ENCODE results near the gene GATC.
"Not testable (repeated sequence)": the region's sequence is repeated elsewhere in the genome, so short reads cannot be mapped to it uniquely, and the experiment has no call there.

The GATC gene

DNA sequence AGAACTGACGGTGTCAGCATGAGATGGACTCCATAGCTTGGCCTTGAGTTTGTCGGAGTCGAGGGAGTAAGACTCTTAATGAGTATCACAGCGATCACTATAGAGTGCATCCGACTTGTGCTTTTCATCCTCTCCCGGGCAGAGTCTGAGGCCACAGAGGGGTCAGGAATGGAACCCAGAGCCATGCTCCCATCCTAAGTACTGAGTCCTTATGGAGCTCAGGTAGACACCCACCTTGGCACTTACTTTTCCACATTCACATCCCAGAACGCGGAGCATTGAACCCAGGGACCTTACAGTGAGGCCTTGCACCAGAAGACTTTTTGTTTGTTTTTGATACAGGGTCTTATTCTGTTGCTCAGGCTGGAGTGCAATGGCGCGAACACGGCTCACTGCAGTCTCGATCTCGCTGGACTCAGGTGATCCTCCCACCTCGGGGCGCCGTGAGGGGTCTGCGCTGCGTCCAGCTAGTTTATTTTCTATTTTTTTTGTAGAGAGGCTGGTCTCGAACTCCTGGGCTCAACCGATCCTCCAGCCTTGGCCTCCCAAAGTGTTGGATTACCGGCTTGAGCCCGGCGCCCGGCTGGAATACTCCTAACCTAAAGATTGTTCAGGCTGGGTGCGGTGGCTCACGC, 24.0 kb downstream of the GATC start:
- peaks cover 24% of the 10 kb centered on the region for H3K36me3 Mint-ChIP-seq (ENCODE audit: low read depth)
- H3K27ac Mint-ChIP-seq = peak overlapping the region; percentile 78
- H3K4me1 Mint-ChIP-seq (ENCODE audit: low read depth) = peaks cover 25% of the 10 kb centered on the region
- H3K27me3 Mint-ChIP-seq (ENCODE audit: low read depth) = no peaks in the 10 kb centered on the region
- peak overlapping the region; percentile 97 for H3K4me3 Mint-ChIP-seq
- no peak for DNase-seq (ENCODE audit: low spot score)
- H3K9me3 Mint-ChIP-seq = no peaks in the 10 kb centered on the region

DNA sequence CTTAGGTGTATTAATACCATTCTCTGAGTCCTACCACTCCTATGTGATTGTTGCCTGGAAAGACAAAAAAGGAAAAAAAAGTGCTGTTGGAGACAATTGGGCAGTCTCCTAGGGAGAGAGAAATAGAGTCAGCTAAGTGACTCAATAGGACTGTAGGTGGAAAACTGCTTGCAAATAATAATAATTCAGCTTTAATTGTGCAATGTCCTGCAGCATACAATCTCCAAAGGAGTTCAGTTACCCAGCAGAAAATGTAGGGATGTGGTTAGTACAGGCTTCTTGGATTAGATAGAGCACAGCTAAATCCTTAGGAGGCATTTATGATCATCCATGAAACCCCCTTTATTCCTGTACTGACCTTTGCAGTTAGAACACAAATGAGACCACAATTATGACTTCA, 26.3 kb downstream of the GATC start:
- H3K27me3 Mint-ChIP-seq (ENCODE audit: low read depth) = peaks cover 3% of the 10 kb centered on the region
- H3K9me3 Mint-ChIP-seq = no peaks in the 10 kb centered on the region
- H3K36me3 Mint-ChIP-seq (ENCODE audit: low read depth) = peaks cover 11% of the 10 kb centered on the region
- no peak overlapping the region for H3K4me3 Mint-ChIP-seq
- no peak for DNase-seq (ENCODE audit: low spot score)
- peaks cover 17% of the 10 kb centered on the region for H3K4me1 Mint-ChIP-seq (ENCODE audit: low read depth)
- H3K27ac Mint-ChIP-seq = no peak overlapping the region

DNA sequence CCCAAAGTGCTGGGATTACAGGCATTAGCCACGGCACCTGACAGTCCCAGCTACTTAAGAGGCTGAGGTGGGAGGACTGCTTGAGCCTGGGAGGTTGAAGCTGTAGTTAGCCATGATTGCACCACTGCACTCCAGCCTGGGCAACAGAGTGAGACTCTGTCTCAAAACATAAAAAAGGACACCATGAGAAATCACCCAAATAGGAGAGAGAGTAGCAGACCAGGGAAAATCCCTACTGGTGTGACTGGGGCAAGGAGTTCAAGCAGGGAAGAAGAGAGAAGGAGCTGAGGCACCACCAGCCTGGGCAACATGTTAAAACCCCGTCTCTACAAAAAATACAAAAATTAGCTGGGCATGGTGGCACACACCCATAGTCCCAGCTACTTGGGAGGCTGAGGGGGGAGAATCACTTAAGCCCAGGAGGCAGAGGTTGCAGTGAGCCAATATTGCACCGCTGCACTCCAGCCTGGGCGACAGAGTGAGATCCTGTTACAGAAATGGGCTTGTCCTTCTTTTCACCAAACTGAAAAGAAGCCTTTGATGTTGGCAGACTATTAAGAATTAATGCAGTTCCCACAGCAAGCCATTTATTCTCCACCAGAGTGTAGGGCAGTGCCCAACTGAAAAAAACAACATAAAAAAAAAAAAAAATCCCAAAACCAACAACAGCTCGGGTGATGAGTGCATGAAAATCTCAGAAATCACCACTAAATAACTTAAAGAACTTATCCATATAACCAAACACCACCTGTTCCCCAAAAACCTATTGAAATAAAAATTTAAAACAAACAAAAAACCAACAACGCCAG, 27.8 kb downstream of the GATC start:
- H3K4me1 Mint-ChIP-seq (ENCODE audit: low read depth) = peaks cover 12% of the 10 kb centered on the region
- no peak overlapping the region for H3K27ac Mint-ChIP-seq
- H3K4me3 Mint-ChIP-seq = no peak overlapping the region
- H3K9me3 Mint-ChIP-seq = no peaks in the 10 kb centered on the region
- no peak for DNase-seq (ENCODE audit: low spot score)
- H3K27me3 Mint-ChIP-seq (ENCODE audit: low read depth) = peaks cover 3% of the 10 kb centered on the region
- peaks cover 2% of the 10 kb centered on the region for H3K36me3 Mint-ChIP-seq (ENCODE audit: low read depth)

DNA sequence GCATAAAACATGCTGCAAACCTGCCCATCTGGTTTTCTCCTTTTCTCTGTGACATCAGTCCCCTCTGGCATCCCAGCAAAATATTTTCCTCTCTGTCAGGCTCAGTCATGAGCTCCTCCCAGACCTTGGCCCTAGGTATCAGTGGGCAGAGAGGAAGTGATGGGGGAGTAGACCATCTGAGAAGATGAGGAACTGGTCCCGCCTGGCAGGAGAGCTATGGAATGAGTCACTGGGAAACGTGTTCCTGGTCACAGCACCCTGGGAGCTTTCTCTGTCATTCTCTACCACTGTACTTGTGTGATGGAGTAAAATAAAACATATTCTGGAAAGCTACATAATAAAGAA, 28.3 kb downstream of the GATC start:
- no peak for DNase-seq (ENCODE audit: low spot score)
- H3K36me3 Mint-ChIP-seq (ENCODE audit: low read depth) = peaks cover 2% of the 10 kb centered on the region
- H3K27me3 Mint-ChIP-seq (ENCODE audit: low read depth) = peaks cover 3% of the 10 kb centered on the region
- H3K4me3 Mint-ChIP-seq = no peak overlapping the region
- no peaks in the 10 kb centered on the region for H3K9me3 Mint-ChIP-seq
- H3K4me1 Mint-ChIP-seq (ENCODE audit: low read depth) = peaks cover 14% of the 10 kb centered on the region
- H3K27ac Mint-ChIP-seq = no peak overlapping the region

DNA sequence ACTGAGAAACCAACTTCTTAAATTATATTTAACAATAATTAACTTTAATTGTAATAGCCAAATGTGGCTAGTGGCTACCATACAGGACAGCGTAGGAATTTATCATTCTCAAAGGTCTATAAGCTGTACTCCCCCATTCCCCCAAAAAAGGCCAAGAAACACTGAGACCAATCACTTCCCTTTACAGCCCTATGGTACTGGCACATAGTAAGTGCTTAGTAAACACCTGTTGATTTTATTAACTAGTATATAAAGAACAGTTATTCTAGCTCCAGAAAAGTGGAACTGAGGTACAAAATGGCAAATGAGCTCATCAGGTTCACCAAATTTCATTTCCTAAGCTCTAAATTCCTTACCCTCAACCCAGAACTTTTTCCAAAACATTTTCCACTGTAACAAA, 29.4 kb downstream of the GATC start:
- no peak overlapping the region for H3K4me3 Mint-ChIP-seq

DNA sequence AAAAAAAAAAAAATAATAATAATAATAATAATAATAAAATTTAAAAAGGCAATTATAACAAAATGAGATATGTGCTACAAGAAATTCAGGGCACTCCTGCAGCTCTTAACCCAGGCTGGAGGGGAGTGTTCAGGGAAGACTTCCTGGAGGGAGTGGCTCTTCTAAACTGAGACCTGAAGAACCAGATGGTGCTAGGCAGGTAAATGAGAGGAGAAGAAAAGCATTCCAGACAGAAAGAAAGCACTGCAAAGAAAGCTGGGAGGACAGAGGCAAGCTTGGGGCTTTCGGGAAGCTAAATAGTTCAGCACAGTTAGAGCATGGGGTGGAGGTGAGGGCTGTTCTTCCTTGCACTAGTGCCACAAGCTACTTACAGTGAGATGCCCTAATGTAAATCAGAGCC, 33.2 kb downstream of the GATC start:
- Mint-ChIP-seq H3K36me3 (ENCODE audit: low read depth) (no peaks in the 10 kb centered on the region), H3K4me1 (ENCODE audit: low read depth) (peaks cover 15% of the 10 kb centered on the region), H3K4me3 (no peak overlapping the region), H3K27ac (no peak overlapping the region), H3K27me3 (ENCODE audit: low read depth) (peaks cover 3% of the 10 kb centered on the region), H3K9me3 (no peaks in the 10 kb centered on the region)
- no peak for DNase-seq (ENCODE audit: low spot score)

More for the DNA sequence above, 29.4 kb downstream of the GATC start:
- Mint-ChIP-seq H3K36me3 (ENCODE audit: low read depth) (no peaks in the 10 kb centered on the region), H3K27ac (no peak overlapping the region), H3K9me3 (no peaks in the 10 kb centered on the region), H3K4me1 (ENCODE audit: low read depth) (peaks cover 20% of the 10 kb centered on the region), H3K27me3 (ENCODE audit: low read depth) (peaks cover 3% of the 10 kb centered on the region)
- no peak for DNase-seq (ENCODE audit: low spot score)

DNA sequence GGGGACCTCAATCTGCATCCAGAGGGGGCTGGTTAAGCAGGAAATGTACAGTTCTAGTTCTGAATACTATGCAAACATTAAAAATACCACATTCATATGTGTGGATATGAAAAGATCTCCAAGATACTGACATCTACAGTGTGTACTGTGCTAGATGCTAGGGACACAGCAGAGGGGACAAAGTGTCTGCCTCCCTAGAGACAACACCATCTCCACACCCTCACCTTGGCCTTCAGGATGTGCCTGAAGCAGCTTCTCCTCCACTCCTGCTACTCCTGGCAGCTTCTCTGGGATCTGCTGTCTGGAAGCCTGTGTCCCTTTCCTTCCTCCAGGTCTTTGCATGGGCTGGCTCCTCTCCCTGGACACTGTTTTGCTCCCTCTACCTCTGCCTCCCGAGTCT, 34.0 kb downstream of the GATC start:
- Mint-ChIP-seq H3K9me3 (no peaks in the 10 kb centered on the region), H3K4me1 (ENCODE audit: low read depth) (peaks cover 12% of the 10 kb centered on the region), H3K27ac (no peak overlapping the region), H3K4me3 (no peak overlapping the region), H3K27me3 (ENCODE audit: low read depth) (peaks cover 3% of the 10 kb centered on the region), H3K36me3 (ENCODE audit: low read depth) (no peaks in the 10 kb centered on the region)
- no peak for DNase-seq (ENCODE audit: low spot score)

DNA sequence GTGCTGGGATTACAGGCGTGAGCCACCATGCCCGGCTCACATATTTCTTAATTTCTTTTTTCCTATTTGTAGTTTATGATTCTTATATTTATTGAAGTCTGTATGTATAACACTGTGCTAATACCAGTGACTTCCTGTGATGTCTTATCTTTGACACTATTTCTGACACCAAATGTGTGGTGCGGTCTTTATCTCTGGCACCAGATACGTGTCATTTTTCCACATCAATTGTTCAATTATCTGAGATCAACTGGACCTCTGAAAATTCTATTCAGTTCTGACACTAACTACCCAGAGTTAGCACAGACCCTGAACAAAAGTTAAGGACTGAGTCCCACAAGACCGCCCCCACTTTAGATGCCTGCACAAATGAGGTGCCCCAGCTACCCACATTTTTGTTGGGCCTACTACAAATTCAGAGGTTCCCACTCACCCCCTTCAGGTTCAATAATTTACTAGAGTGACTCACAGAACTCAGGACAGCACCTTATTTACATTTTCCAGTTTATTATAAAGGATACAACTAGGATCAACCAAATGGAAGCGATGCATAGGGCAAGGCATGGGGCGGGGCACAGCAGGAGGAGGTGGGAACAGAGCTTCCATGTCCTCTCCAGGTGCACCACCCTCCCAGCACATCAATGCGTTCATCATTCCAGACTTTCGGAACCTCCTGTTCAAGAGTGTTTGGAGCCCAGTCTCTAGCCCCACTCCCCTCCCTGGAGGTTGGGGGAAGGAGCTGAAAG, 35.0 kb downstream of the GATC start:
- DNase-seq (ENCODE audit: low spot score) = no peak
- Mint-ChIP-seq H3K27me3 (ENCODE audit: low read depth) (no peaks in the 10 kb centered on the region), H3K36me3 (ENCODE audit: low read depth) (no peaks in the 10 kb centered on the region), H3K27ac (no peak overlapping the region), H3K9me3 (no peaks in the 10 kb centered on the region), H3K4me3 (no peak overlapping the region), H3K4me1 (ENCODE audit: low read depth) (peaks cover 12% of the 10 kb centered on the region)

DNA sequence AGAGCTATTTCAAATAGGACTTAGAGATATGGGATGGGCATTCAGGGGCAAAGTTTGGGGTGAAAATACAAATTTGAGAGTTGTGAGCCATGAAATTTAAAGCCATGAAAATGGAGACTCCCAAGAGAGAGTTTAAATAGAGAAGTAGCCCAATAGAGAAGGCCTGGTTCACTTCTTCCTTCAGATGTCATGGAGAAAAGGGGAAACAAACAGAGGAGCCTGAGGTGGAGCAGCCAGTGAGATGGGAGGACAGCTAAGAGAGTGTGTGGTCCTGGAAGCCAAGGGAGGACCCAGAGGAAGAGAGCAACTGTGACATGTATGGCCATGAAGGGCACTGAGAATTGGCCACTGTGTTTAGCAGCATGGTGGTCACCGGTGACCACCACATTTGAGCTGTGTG, 37.4 kb downstream of the GATC start:
- H3K9me3 Mint-ChIP-seq = no peaks in the 10 kb centered on the region
- peaks cover 12% of the 10 kb centered on the region for H3K4me1 Mint-ChIP-seq (ENCODE audit: low read depth)
- no peaks in the 10 kb centered on the region for H3K27me3 Mint-ChIP-seq (ENCODE audit: low read depth)
- H3K36me3 Mint-ChIP-seq (ENCODE audit: low read depth) = no peaks in the 10 kb centered on the region
- no peak for DNase-seq (ENCODE audit: low spot score)
- no peak overlapping the region for H3K27ac Mint-ChIP-seq
- H3K4me3 Mint-ChIP-seq = no peak overlapping the region

DNA sequence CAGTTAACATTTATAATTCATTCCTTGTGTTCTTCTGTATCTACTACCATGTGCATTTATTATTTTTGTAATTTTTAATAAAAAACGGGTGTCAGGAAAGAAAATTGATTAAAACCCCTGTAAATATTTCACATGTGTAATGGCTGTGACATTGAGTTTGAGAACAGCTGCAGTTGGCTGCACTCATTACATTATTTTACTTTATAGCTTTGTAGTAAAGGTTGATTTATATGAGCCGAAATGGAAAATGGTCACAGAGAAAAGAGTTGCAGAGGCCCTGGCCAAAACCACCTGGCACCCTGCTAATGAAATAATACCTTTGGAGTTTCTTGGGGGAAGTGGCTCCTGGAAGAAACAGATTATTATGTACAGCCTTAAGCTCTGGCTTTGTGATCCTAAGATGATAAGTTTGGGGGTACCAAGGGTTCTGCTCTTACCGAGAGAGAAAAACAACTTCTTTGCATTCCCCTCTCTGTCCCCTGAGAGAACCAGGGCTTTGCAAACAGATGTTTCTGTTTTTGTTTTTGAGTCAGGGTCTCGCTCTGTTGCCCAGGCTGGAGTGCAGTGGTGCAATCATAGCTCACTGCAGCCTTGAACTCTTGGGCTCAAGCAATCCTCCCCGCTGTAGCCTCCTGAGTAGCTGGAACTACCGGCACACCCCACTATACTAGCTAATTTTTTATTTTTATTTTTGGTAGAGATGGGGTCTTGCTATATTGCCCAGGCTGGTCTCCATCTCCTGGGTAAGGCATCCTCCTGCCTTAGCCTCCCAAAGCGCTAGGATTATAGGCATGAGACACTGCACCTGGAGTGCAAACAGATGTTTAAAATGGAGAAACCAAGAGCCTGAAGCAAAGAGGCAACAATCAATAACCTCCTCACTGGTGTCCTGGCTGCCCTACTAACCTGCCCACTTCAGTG, 40.0 kb downstream of the GATC start:
- Mint-ChIP-seq H3K36me3 (ENCODE audit: low read depth) (peaks cover 2% of the 10 kb centered on the region), H3K4me3 (no peak overlapping the region), H3K27ac (no peak overlapping the region), H3K27me3 (ENCODE audit: low read depth) (no peaks in the 10 kb centered on the region), H3K4me1 (ENCODE audit: low read depth) (no peaks in the 10 kb centered on the region), H3K9me3 (no peaks in the 10 kb centered on the region)
- DNase-seq (ENCODE audit: low spot score) = no peak

DNA sequence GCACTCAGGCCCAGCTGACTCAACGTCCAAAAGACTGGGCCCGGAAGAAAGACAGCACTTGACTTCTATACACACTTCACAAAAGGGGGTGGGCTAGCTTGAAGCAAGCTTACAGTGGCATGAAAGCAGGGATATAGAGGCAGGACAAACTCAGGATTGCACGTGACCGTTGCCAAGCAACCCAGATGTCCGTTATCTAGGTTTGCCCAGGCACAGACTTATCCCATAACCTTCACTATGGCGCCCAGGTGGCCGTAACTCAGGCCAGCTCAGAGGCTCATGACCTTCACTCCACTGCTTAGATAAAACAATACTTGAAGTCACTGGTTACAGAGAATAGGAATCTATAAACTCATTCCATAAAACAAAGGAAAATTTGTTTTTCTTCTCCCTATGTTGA, 41.3 kb downstream of the GATC start:
- not testable (repeated sequence) for H3K36me3 Mint-ChIP-seq (ENCODE audit: low read depth); H3K4me3 Mint-ChIP-seq; H3K27ac Mint-ChIP-seq; H3K9me3 Mint-ChIP-seq; H3K27me3 Mint-ChIP-seq (ENCODE audit: low read depth); H3K4me1 Mint-ChIP-seq (ENCODE audit: low read depth); DNase-seq (ENCODE audit: low spot score)

DNA sequence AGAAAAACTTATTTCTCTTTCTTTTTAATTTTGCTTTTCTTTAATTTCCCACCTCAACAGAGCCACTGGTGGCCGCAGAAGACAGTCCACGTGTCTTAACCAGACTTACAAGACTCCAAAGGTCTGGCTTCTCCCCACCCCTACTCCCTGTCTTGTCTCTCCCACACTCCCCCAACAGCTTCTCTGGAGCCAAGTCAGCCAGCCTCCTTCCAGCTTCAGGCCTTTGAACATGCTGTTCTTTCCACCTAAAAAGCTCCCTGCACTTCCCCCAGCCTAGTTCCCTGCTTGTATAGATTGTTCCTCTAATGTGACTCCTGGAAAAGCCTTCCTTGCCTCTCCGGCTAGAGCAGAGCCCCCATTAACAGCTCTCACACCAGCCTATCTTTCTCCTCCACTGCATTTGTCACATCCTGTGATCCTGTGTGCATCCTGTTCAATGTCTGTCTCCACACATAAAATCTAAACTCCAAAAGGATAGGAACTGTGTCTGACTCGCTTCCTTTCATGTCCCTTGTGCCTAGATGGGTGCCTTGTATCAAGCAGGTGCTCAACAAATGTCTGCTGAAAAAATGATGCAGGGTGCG, 41.9 kb downstream of the GATC start:
- H3K27ac Mint-ChIP-seq = no peak overlapping the region
- H3K27me3 Mint-ChIP-seq (ENCODE audit: low read depth) = no peaks in the 10 kb centered on the region
- no peak overlapping the region for H3K4me3 Mint-ChIP-seq
- H3K9me3 Mint-ChIP-seq = no peaks in the 10 kb centered on the region
- H3K4me1 Mint-ChIP-seq (ENCODE audit: low read depth) = no peaks in the 10 kb centered on the region
- peaks cover 2% of the 10 kb centered on the region for H3K36me3 Mint-ChIP-seq (ENCODE audit: low read depth)
- no peak for DNase-seq (ENCODE audit: low spot score)

DNA sequence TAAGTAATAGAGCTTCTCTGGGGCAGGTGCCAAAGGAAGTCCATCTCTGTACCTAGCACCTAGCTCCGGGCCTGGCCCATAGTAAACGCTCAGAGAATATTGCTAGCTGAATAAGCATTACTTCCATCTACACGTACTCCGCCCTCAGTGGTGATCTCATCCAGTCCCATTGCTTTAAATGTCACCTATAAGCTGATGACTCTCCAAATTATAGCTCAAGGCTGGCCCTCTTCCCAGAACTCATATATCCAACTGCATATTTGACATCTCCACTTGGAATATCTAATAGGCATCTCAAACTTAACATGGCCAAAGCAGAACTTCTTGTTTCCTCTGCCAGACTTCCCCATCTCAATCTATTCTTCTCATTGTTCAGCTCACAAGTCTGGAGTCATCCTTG, 42.8 kb downstream of the GATC start:
- H3K4me3 Mint-ChIP-seq = no peak overlapping the region
- no peak overlapping the region for H3K27ac Mint-ChIP-seq
- no peak for DNase-seq (ENCODE audit: low spot score)
- H3K4me1 Mint-ChIP-seq (ENCODE audit: low read depth) = no peaks in the 10 kb centered on the region
- no peaks in the 10 kb centered on the region for H3K9me3 Mint-ChIP-seq
- H3K36me3 Mint-ChIP-seq (ENCODE audit: low read depth) = peaks cover 2% of the 10 kb centered on the region
- H3K27me3 Mint-ChIP-seq (ENCODE audit: low read depth) = no peaks in the 10 kb centered on the region
